Neutrophil (primary cell): ENCODE data around the gene CCHCR1.

Experiments
- H3K27ac ChIP-seq: fragments of 200-600 bp; sonication (generic); 2 replicates; pipeline ENCODE4 v1.5.1; 2016; ENCODE audit warnings: mild to moderate bottlenecking, moderate library complexity
- H3K27me3 ChIP-seq: fragments of 200-600 bp; sonication (generic); 2 replicates; pipeline ENCODE4 v1.6.0; 2016; ENCODE audit warnings: mild to moderate bottlenecking
- H3K36me3 ChIP-seq: fragments of 200-600 bp; sonication (generic); 2 replicates; pipeline ENCODE4 v1.5.1; 2017
- H3K4me1 ChIP-seq, 2 experiments: fragments of 200-600 bp in 1 of 2; sonication (generic) in 1 of 2; 1 replicate in 1 of 2; 2 replicates in 1 of 2; pipeline versions ENCODE4 v1.5.1 to v1.6.1; 2013 to 2016; ENCODE audit warnings: low read depth in 1 of 2, low read length in 1 of 2, mild to moderate bottlenecking in 1 of 2, moderate library complexity in 1 of 2; ENCODE audit not compliant: control insufficient read depth in 1 of 2, insufficient read depth in 1 of 2
- H3K4me3 ChIP-seq, 2 experiments: fragments of 200-600 bp in 1 of 2; sonication (generic) in 1 of 2; 1 replicate in 1 of 2; 2 replicates in 1 of 2; pipeline ENCODE4 v1.5.1; 2013 to 2016; ENCODE audit warnings: low read depth in 1 of 2, low read length in 1 of 2, mild to moderate bottlenecking in 1 of 2, moderate library complexity in 1 of 2
- H3K9me3 ChIP-seq: fragments of 200-600 bp; sonication (generic); 2 replicates; pipeline ENCODE4 v1.5.1; 2016
- TF ChIP-seq, protein P1 (sequence below): fragments of 200-600 bp; sonication (generic); IDR thresholded peaks from 2 replicates; pipeline ENCODE4 v1.5.1; 2016; ENCODE audit warnings: antibody characterized with exemption

Gene CCHCR1

DNA sequence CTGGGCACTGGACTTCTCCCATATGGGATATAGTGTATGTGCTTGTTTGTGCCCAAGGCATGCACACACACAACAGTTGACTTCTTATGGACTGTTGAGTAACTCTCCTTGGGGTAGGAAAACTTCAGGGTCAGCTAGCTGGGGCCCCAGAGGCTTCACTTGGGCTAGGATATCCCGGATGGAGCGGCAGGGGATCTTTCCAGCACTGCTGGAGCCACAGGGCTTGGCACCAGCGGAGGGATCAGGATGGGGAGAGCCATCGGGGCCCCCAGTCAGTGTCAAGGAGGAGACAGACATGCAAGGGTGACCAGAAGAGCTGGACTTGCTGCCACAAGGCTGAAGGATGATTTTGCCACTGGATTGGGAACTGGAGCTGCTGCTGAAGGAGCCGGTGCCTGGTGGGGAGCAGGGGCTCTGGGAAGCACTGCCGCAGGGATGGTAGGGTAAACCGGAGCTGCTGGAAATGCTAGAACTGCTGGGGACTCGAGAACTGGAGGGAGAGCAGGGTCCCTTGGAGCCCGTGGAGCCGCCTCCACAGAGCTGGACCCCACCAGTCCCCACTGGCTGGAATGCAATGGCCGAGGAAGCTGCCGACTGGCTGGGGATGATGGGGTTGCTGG, 41.6 kb downstream of the CCHCR1 start:
- Histone ChIP-seq H3K9me3 (no peaks in the 10 kb centered on the region), H3K4me3 (no peak overlapping the region), H3K4me1 (no peaks in the 10 kb centered on the region), H3K27ac (no peak overlapping the region), H3K27me3 (peaks cover 39% of the 10 kb centered on the region), H3K36me3 (no peaks in the 10 kb centered on the region)
- TF ChIP-seq, protein P1, sequence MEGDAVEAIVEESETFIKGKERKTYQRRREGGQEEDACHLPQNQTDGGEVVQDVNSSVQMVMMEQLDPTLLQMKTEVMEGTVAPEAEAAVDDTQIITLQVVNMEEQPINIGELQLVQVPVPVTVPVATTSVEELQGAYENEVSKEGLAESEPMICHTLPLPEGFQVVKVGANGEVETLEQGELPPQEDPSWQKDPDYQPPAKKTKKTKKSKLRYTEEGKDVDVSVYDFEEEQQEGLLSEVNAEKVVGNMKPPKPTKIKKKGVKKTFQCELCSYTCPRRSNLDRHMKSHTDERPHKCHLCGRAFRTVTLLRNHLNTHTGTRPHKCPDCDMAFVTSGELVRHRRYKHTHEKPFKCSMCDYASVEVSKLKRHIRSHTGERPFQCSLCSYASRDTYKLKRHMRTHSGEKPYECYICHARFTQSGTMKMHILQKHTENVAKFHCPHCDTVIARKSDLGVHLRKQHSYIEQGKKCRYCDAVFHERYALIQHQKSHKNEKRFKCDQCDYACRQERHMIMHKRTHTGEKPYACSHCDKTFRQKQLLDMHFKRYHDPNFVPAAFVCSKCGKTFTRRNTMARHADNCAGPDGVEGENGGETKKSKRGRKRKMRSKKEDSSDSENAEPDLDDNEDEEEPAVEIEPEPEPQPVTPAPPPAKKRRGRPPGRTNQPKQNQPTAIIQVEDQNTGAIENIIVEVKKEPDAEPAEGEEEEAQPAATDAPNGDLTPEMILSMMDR = no peak

DNA sequence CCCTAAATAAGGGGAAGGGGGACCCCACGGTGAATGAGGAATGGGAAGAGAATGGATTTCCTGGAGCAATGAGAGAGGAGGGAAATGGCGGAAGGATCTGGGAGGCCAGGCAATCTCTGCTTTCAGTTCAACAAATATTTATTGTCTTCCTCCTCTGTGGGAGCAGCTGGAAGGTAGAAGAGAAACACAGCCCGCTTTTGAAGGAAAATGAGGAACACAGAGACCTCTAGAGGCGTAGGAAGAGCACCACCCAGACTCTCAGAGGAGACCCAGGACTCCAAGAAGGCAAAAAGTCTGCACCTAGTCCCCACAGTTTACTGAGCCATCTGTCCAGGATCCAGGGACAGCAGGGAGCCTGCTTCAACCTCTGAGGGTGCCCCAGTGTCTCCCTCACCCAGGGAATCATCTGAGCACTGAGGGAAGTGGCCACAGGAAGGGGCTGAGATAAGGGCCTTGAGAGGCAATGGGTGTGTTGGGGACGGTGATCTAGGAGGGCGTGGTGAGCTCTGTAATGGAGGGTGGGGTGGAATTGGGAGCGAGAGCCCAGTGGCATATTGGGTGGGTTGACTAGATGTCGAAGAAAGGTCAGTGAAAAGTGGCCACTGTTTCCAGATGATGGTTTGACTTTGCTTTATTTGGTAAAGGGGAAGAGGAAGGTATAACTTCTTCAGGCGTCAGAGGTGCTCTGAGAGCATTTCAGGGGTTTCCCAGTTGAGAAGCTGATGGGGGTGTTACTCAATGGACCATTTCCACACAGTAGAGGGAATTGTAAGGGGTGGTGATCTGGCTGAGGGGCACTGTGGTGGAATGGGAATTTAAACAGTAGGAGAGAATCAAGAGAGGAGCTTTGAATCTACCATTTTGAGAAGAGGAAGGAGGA, 42.4 kb downstream of the CCHCR1 start:
- no peak overlapping the region for H3K27ac ChIP-seq
- no peaks in the 10 kb centered on the region for H3K36me3 ChIP-seq
- peaks cover 42% of the 10 kb centered on the region for H3K27me3 ChIP-seq
- H3K9me3 ChIP-seq = no peaks in the 10 kb centered on the region
- TF ChIP-seq, protein P1 = no peak
- no peak overlapping the region for H3K4me3 ChIP-seq
- no peaks in the 10 kb centered on the region for H3K4me1 ChIP-seq

DNA sequence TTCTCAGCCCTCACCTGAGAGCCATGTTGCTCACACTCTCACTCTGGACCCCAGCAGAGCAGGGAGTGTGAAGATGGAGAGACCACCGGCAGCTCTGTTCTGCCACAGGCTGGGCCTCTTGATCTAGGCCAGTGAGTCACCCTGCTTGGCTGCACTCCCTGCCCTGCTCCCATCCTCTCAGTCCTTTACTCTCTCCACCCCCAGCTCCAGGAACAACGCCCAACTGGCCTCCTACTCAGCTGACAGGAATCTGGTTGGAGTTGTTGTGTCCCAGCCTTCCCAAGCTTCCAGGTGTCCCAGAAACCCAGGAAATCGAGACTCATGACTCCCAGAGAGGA, 43.1 kb downstream of the CCHCR1 start, which contains the start of gene PSORS1C1:
PSORS1C1 (plus strand) TSS at position 260 of the 338 bp plus-strand sequence. CDS start 14,833 bp downstream, outside the sequence.
- H3K36me3 ChIP-seq = no peaks in the 10 kb centered on the region
- peaks cover 44% of the 10 kb centered on the region for H3K27me3 ChIP-seq
- no peak within 1 kb of the TSS for H3K4me3 ChIP-seq
- TF ChIP-seq, protein P1 = no peak
- no peaks in the 10 kb centered on the region for H3K9me3 ChIP-seq
- H3K27ac ChIP-seq = no peak within 1 kb of the TSS
- H3K4me1 ChIP-seq = no peaks in the 10 kb centered on the region

DNA sequence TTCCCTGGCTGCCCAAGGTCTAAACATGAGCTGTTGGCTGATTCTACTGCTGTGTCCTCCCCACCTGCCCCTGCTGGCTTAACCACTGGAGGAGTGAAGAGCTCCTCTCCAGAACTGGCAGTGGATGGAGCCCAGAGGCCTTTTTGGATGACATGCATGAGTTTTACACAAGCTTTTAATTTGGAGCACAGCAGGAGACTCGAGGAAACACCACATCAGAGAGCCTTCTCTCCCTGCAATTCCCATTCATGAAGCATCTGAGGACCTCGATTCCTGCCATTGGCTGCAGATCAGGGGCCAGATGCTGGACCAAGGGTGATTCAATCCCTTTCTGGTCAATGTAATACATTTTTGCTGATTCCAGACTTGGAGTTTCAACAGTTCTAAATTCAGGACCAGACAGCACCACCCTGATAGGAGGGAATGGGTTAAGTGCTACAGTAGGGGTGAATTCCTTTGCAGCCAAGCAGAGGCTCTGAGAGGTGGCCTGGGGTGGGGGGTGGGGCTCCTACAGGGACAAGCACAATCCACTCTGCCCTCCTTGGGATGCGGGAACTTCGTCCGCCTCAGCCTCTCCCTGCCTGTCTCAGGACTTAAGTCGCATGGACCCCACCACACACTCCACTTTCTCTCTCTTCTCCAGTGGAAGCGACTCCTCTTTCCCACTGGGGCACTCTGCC, 43.6 kb downstream of the CCHCR1 start:
- TF ChIP-seq, protein P1 = no peak
- H3K9me3 ChIP-seq = no peaks in the 10 kb centered on the region
- no peaks in the 10 kb centered on the region for H3K36me3 ChIP-seq
- no peaks in the 10 kb centered on the region for H3K4me1 ChIP-seq
- no peak overlapping the region for H3K27ac ChIP-seq
- H3K27me3 ChIP-seq = peaks cover 40% of the 10 kb centered on the region
- no peak overlapping the region for H3K4me3 ChIP-seq

DNA sequence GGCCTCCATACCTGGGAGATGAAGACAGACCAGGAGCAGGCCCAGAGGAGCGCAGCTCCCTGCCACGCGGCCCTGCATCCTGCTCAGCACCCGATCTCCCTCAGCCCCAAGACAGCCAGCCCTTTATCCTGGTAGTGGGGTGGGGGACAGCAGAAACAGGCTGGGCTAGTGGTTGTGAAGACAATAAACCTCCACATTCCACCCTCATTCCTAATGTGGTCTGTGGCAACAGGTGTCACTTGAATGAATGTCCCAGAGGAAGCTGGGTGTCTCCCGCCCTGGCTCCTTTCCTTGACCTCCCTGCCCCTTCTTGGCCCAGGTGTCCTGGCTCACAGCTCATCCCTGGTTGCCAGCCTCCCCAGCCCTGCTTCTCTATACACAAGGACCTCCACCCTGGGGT, 45.1 kb downstream of the CCHCR1 start, which contains the start of gene C6orf15:
C6orf15 (minus strand) TSS at position 98 of the 400 bp plus-strand sequence; CDS start at position 78, 20 bp downstream.
- Histone ChIP-seq H3K4me1 (no peaks in the 10 kb centered on the region), H3K36me3 (no peaks in the 10 kb centered on the region), H3K4me3 (no peak within 1 kb of the TSS), H3K27me3 (peaks cover 39% of the 10 kb centered on the region), H3K9me3 (no peaks in the 10 kb centered on the region), H3K27ac (no peak within 1 kb of the TSS)
- TF ChIP-seq, protein P1 = no peak
